Fibroblast of the aortic adventitia (primary cell): ENCODE results near the gene HAS3. TPM values are rescaled to one million over a fixed set of nuclear protein-coding genes. Genes with fewer than 3 reads are reported as not detected.

Experiments
- DNase-seq: peaks from one replicate; pipeline ENCODE4 v3.0.0-alpha.2; 2010; ENCODE audit warnings: low read depth
- H3K4me3 ChIP-seq: 2 replicates; pipeline ENCODE4 v1.5.1; 2011; ENCODE audit warnings: low read depth, mild to moderate bottlenecking, control low read depth, low read length, moderate library complexity
- CTCF ChIP-seq: IDR thresholded peaks from 2 replicates; pipeline ENCODE4 v1.5.1; 2011; ENCODE audit warnings: mild to moderate bottlenecking, low read length, control low read depth, inconsistent platforms; ENCODE audit not compliant: insufficient read depth
- total RNA-seq: library from RNA; depleted of rRNA; stranded (reverse); fragments of >200 nt; gene quantifications from 2 replicates; pipeline ENCODE4 v1.2.3, GENCODE V29; 2012; ENCODE audit warnings: low replicate concordance

Gene HAS3
- total RNA-seq, 1 donor: 0.81 TPM

- H3K4me3 ChIP-seq: no peak overlapping the region
- no peak for TF ChIP-seq CTCF
- no peak for DNase-seq
Measured at GRCh38 chr16:69111876-69112230, 6.4 kb downstream of the HAS3 start.

GRCh38 chr16:69112285-69113129 is 7.1 kb downstream of the HAS3 start:
- DNase-seq: peak; percentile 35
- no peak overlapping the region for H3K4me3 ChIP-seq
- peak; percentile 76 for TF ChIP-seq CTCF

DNA sequence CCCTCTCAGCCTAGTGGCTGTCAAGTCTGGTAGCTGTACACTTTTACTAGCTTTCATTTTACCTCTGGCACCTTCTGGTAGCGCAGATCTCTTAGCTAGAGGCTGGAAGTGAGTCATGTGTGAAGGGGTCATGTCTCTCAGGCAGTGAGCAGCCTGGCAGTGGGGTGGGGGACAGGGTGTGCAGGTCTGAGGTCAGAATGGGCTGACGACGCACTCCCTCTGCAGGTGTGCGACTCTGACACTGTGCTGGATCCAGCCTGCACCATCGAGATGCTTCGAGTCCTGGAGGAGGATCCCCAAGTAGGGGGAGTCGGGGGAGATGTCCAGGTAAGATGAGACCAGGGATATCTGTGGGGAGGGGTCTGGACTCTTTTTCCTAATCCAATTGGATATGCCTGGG is 7.8 kb downstream of the HAS3 start:
- DNase-seq: no peak
- no peak overlapping the region for H3K4me3 ChIP-seq
- no peak for TF ChIP-seq CTCF

DNA sequence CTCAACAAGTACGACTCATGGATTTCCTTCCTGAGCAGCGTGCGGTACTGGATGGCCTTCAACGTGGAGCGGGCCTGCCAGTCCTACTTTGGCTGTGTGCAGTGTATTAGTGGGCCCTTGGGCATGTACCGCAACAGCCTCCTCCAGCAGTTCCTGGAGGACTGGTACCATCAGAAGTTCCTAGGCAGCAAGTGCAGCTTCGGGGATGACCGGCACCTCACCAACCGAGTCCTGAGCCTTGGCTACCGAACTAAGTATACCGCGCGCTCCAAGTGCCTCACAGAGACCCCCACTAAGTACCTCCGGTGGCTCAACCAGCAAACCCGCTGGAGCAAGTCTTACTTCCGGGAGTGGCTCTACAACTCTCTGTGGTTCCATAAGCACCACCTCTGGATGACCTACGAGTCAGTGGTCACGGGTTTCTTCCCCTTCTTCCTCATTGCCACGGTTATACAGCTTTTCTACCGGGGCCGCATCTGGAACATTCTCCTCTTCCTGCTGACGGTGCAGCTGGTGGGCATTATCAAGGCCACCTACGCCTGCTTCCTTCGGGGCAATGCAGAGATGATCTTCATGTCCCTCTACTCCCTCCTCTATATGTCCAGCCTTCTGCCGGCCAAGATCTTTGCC is 9.0 kb downstream of the HAS3 start:
- no peak for TF ChIP-seq CTCF
- no peak overlapping the region for H3K4me3 ChIP-seq

GRCh38 chr16:69114976-69115355 is 9.5 kb downstream of the HAS3 start:
- DNase-seq: no peak
- H3K4me3 ChIP-seq: no peak overlapping the region
- no peak for TF ChIP-seq CTCF

More for the DNA sequence above, 9.0 kb downstream of the HAS3 start:
- no peak for DNase-seq

GRCh38 chr16:69115361-69115760 is 9.9 kb downstream of the HAS3 start:
- DNase-seq: no peak
- no peak for TF ChIP-seq CTCF
- no peak overlapping the region for H3K4me3 ChIP-seq
